Measurements from ENCODE around the gene B4GALNT4. TPM values are rescaled to one million over a fixed set of nuclear protein-coding genes. Genes with fewer than 3 reads are reported as not detected.
"Not testable (repeated sequence)": the region's sequence is repeated elsewhere in the genome, so short reads cannot be mapped to it uniquely, and the experiment has no call there.

The B4GALNT4 gene
- total RNA-seq, 1 experiment from 2014 or later, result 4.7 TPM

- POLR2A ChIA-PET (ENCODE audit: unreplicated experiment), result interaction anchor here (0.6 kb wide), 2 partner anchors 40 to 71 kb away, joined by 3 to 5 read pairs; no protein-coding TSS in a partner anchor
Measured at GRCh38 chr11:411520-411919, 42.2 kb downstream of the B4GALNT4 start.

GRCh38 chr11:412641-413119 is 43.4 kb downstream of the B4GALNT4 start:
- no peaks in the 10 kb centered on the region for H3K9me3 ChIP-seq (ENCODE audit: insufficient read depth, low read depth)
- H3K36me3 ChIP-seq (ENCODE audit: low read depth), result no peaks in the 10 kb centered on the region
- DNase-seq, result no peak
- no peak overlapping the region for H2AFZ ChIP-seq
- no peak overlapping the region for H3K27ac ChIP-seq
- no peak for TF ChIP-seq CTCF (conservative IDR thresholded peaks at IDR 0.05)
- no peak for TF ChIP-seq EZH2 (IDR thresholded peaks at IDR 0.05; ENCODE audit: low read depth)
- ChIA-PET CTCF (no interaction called here), POLR2A (ENCODE audit: unreplicated experiment) (no interaction called here)
- BruUV-seq (replicated peaks), result no TSS peak
- H3K9me2 ChIP-seq (ENCODE audit: insufficient read depth), result no peaks in the 10 kb centered on the region
- no peak overlapping the region for H3K4me3 ChIP-seq
- 0 out of 2 replicates have a peak, but pooled peaks cover 4% of the 10 kb centered on the region for H3K79me2 ChIP-seq (ENCODE audit: low read depth)
- peaks cover 3% of the 10 kb centered on the region for H3K4me1 ChIP-seq (replicated peaks; ENCODE audit: insufficient read depth)
- H3F3A ChIP-seq (ENCODE audit: insufficient read depth, low read depth), result 0 out of 2 replicates have a peak, but pooled peaks cover 3% of the 10 kb centered on the region
- no peaks in the 10 kb centered on the region for H3K27me3 ChIP-seq (ENCODE audit: insufficient read depth, low read depth)
- intact Hi-C loops (cut with micrococcal nuclease; ENCODE audit: unreplicated experiment), result no loop called here
- H4K20me1 ChIP-seq (ENCODE audit: insufficient read depth), result no peaks in the 10 kb centered on the region; the same call in 1 of the 2 replicates
- no peak overlapping the region for H3K4me2 ChIP-seq

More at GRCh38 chr11:411520-411919, 42.2 kb downstream of the B4GALNT4 start:
- H3K27ac ChIP-seq; H3K9me2 ChIP-seq (ENCODE audit: insufficient read depth); H3K4me2 ChIP-seq; H2AFZ ChIP-seq; H3K36me3 ChIP-seq (ENCODE audit: low read depth); DNase-seq; H3K27me3 ChIP-seq (ENCODE audit: insufficient read depth, low read depth); H3K4me1 ChIP-seq (replicated peaks; ENCODE audit: insufficient read depth); H3K4me3 ChIP-seq; BruUV-seq (replicated peaks); H4K20me1 ChIP-seq (ENCODE audit: insufficient read depth); intact Hi-C loops (cut with micrococcal nuclease; ENCODE audit: unreplicated experiment); H3K9me3 ChIP-seq (ENCODE audit: insufficient read depth, low read depth); H3F3A ChIP-seq (ENCODE audit: insufficient read depth, low read depth); H3K79me2 ChIP-seq (ENCODE audit: low read depth): not testable (repeated sequence)
- CTCF ChIA-PET, result interaction anchor here (0.6 kb wide), 1 partner anchor 190 kb away, joined by 3 read pairs; no protein-coding TSS in a partner anchor

- H3K4me3 ChIP-seq, result no peak overlapping the region
- no peak for DNase-seq
- CTCF ChIA-PET, result no interaction called here
Measured at GRCh38 chr11:413120-414081, 44.1 kb downstream of the B4GALNT4 start.

More at GRCh38 chr11:413120-414081, 44.1 kb downstream of the B4GALNT4 start:
- TF ChIP-seq EZH2 (IDR thresholded peaks at IDR 0.05; ENCODE audit: low read depth) (no peak), CTCF (conservative IDR thresholded peaks at IDR 0.05) (no peak)
- Histone ChIP-seq H3K27me3 (ENCODE audit: insufficient read depth, low read depth) (no peaks in the 10 kb centered on the region), H3K4me1 (replicated peaks; ENCODE audit: insufficient read depth) (peaks cover 5% of the 10 kb centered on the region), H3K79me2 (ENCODE audit: low read depth) (0 out of 2 replicates have a peak, but pooled peaks cover 4% of the 10 kb centered on the region), H2AFZ (no peak overlapping the region), H3K9me2 (ENCODE audit: insufficient read depth) (no peaks in the 10 kb centered on the region), H3K4me2 (no peak overlapping the region), H3K27ac (no peak overlapping the region), H3K36me3 (ENCODE audit: low read depth) (no peaks in the 10 kb centered on the region), H4K20me1 (ENCODE audit: insufficient read depth) (no peaks in the 10 kb centered on the region; the same call in 1 of the 2 replicates), H3F3A (ENCODE audit: insufficient read depth, low read depth) (0 out of 2 replicates have a peak, but pooled peaks cover 3% of the 10 kb centered on the region), H3K9me3 (ENCODE audit: insufficient read depth, low read depth) (no peaks in the 10 kb centered on the region)
- intact Hi-C loops (cut with micrococcal nuclease; ENCODE audit: unreplicated experiment), result no loop called here
- BruUV-seq (replicated peaks), result no TSS peak
- POLR2A ChIA-PET (ENCODE audit: unreplicated experiment), result no interaction called here
